HEK293 (cell line): Measurements from ENCODE around the gene CDK14.

Source experiments
- CTCF ChIA-PET: fragments of 350-600 bp; formaldehyde crosslinking; extraction: SDS; loops from one replicate; lab custom pipeline; 2021; ENCODE audit warnings: antibody characterized with exemption; lab: Yijun Ruan, JAX
- POLR2A ChIA-PET: fragments of 300-600 bp; formaldehyde crosslinking; extraction: SDS; loops from one replicate; lab custom pipeline; 2020; ENCODE audit warnings: antibody characterized with exemption, inconsistent platforms; lab: Yijun Ruan, JAX
- H3K27ac ChIP-seq: fragments of 200-500 bp; sonication (Bioruptor generic); 2 replicates; pipeline ENCODE4 v1.5.1; 2014; ENCODE audit warnings: low read depth, low read length, control low read depth, inconsistent platforms; ENCODE audit errors: extremely low read depth
- H3K36me3 ChIP-seq, 2 experiments: fragments of 200-500 bp in 1 of 2; sonication (Bioruptor generic) in 1 of 2; 1 replicate in 1 of 2; 2 replicates in 1 of 2; pipeline ENCODE4 v1.5.1; 2014 to 2017; ENCODE audit warnings: inconsistent platforms in 2 of 2, low read length in 2 of 2; ENCODE audit not compliant: control insufficient read depth in 2 of 2, insufficient read depth in 1 of 2
- H3K4me1 ChIP-seq: fragments of 200-500 bp; sonication (Bioruptor generic); 2 replicates; pipeline ENCODE4 v1.5.1; 2014; ENCODE audit warnings: mild to moderate bottlenecking, low read length, inconsistent platforms; ENCODE audit not compliant: control insufficient read depth, insufficient read depth
- H3K4me3 ChIP-seq: 2 replicates; pipeline ENCODE4 v1.5.1; 2011; ENCODE audit warnings: low read depth, mild to moderate bottlenecking, control low read depth, low read length, moderate library complexity
- H3K9me3 ChIP-seq: fragments of 200-500 bp; sonication (Bioruptor generic); 2 replicates; pipeline ENCODE4 v1.5.1; 2014; ENCODE audit warnings: low read depth, low read length, inconsistent platforms; ENCODE audit not compliant: control insufficient read depth, insufficient read depth
- BCL11B ChIP-seq: fragments of 450-650 bp; formaldehyde crosslinking; IDR thresholded peaks from 2 replicates; pipeline ENCODE4 v1.5.1; 2016; ENCODE audit warnings: low read depth, missing biosample characterization, missing genetic modification characterization
- MYNN ChIP-seq: fragments of 450-650 bp; formaldehyde crosslinking; IDR thresholded peaks from 2 replicates; pipeline ENCODE4 v1.5.1; 2016; ENCODE audit warnings: missing biosample characterization, missing genetic modification characterization, borderline replicate concordance
- PRDM10 ChIP-seq: fragments of 450-650 bp; formaldehyde crosslinking; IDR thresholded peaks from 2 replicates; pipeline ENCODE4 v1.5.1; 2016; ENCODE audit warnings: missing biosample characterization, missing genetic modification characterization
- PRDM6 ChIP-seq: fragments of 450-650 bp; formaldehyde crosslinking; IDR thresholded peaks from 2 replicates; pipeline ENCODE4 v1.5.1; 2017; ENCODE audit warnings: missing biosample characterization, missing genetic modification characterization
- REST ChIP-seq: fragments of 450-650 bp; formaldehyde crosslinking; IDR thresholded peaks from 2 replicates; pipeline ENCODE4 v1.5.1; 2016; ENCODE audit warnings: missing biosample characterization, missing genetic modification characterization
- YY2 ChIP-seq: fragments of 450-650 bp; formaldehyde crosslinking; IDR thresholded peaks from 2 replicates; pipeline ENCODE4 v1.5.1; 2016; ENCODE audit warnings: missing biosample characterization, missing genetic modification characterization
- ZFHX2 ChIP-seq: fragments of 450-650 bp; formaldehyde crosslinking; conservative IDR thresholded peaks from 2 replicates; pipeline ENCODE4 v1.5.1; 2016; ENCODE audit warnings: missing biosample characterization, missing genetic modification characterization
- ZNF112 ChIP-seq: fragments of 450-650 bp; formaldehyde crosslinking; IDR thresholded peaks from 2 replicates; pipeline ENCODE4 v1.5.0; 2017; ENCODE audit warnings: missing biosample characterization, missing genetic modification characterization
- ZNF138 ChIP-seq: fragments of 450-650 bp; formaldehyde crosslinking; IDR thresholded peaks from 2 replicates; pipeline ENCODE4 v1.5.1; 2016; ENCODE audit warnings: missing biosample characterization, missing genetic modification characterization, borderline replicate concordance
- ZNF214 ChIP-seq: fragments of 450-650 bp; formaldehyde crosslinking; IDR thresholded peaks from 2 replicates; pipeline ENCODE4 v1.5.1; 2017; ENCODE audit warnings: missing biosample characterization, mild to moderate bottlenecking, missing genetic modification characterization, borderline replicate concordance
- ZNF311 ChIP-seq: fragments of 450-650 bp; formaldehyde crosslinking; IDR thresholded peaks from 2 replicates; pipeline ENCODE4 v1.5.1; 2017; ENCODE audit warnings: missing biosample characterization, missing genetic modification characterization, borderline replicate concordance
- ZNF48 ChIP-seq: fragments of 450-650 bp; formaldehyde crosslinking; IDR thresholded peaks from 2 replicates; pipeline ENCODE4 v1.5.1; 2016; ENCODE audit warnings: missing biosample characterization, missing genetic modification characterization
- ZNF514 ChIP-seq: fragments of 450-650 bp; formaldehyde crosslinking; IDR thresholded peaks from 2 replicates; pipeline ENCODE4 v1.5.1; 2016; ENCODE audit warnings: missing biosample characterization, missing genetic modification characterization
- ZNF521 ChIP-seq: fragments of 450-650 bp; formaldehyde crosslinking; IDR thresholded peaks from 2 replicates; pipeline ENCODE4 v1.5.1; 2017; ENCODE audit warnings: missing biosample characterization, mild to moderate bottlenecking, missing genetic modification characterization
- ZNF677 ChIP-seq: fragments of 450-650 bp; IDR thresholded peaks from 2 replicates; pipeline ENCODE4 v1.5.0; 2018; ENCODE audit warnings: missing biosample characterization, mild to moderate bottlenecking, missing genetic modification characterization, moderate library complexity
- ZSCAN23 ChIP-seq: fragments of 450-650 bp; formaldehyde crosslinking; IDR thresholded peaks from 2 replicates; pipeline ENCODE4 v1.5.1; 2016; ENCODE audit warnings: missing biosample characterization, missing genetic modification characterization
- ZSCAN5A ChIP-seq: fragments of 450-650 bp; formaldehyde crosslinking; IDR thresholded peaks from 2 replicates; pipeline ENCODE4 v1.5.1; 2016; ENCODE audit warnings: missing biosample characterization, missing genetic modification characterization

The CDK14 gene

GRCh38 chr7:90688810-90689209 lies 92.7 kb downstream of the CDK14 start:
- Histone ChIP-seq H3K9me3 (no peaks in the 10 kb centered on the region), H3K4me1 (no peaks in the 10 kb centered on the region), H3K4me3 (no peak overlapping the region), H3K36me3 (no peaks in the 10 kb centered on the region), H3K27ac (no peak overlapping the region)
- ChIA-PET CTCF (no interaction called here), POLR2A (no interaction called here)
- TF ChIP-seq MYNN (tag by site-specific recombination), result no peak
- TF ChIP-seq YY2 (tag by site-specific recombination), result no peak
- no peak for TF ChIP-seq ZNF677 (tag by site-specific recombination)
- TF ChIP-seq ZNF514, result no peak
- TF ChIP-seq ZNF48 (tag by site-specific recombination), result no peak
- no peak for TF ChIP-seq ZSCAN5A (tag by site-specific recombination)
- no peak for TF ChIP-seq PRDM6 (tag by site-specific recombination)
- no peak for TF ChIP-seq ZSCAN23 (tag by site-specific recombination)
- TF ChIP-seq PRDM10 (tag by site-specific recombination), result no peak
- no peak for TF ChIP-seq ZNF138 (tag by site-specific recombination)
- no peak for TF ChIP-seq ZNF214 (tag by site-specific recombination)
- TF ChIP-seq ZNF112 (tag by site-specific recombination), result no peak
- no peak for TF ChIP-seq REST (tag by site-specific recombination)
- TF ChIP-seq ZFHX2 (tag by site-specific recombination), result no peak
- TF ChIP-seq ZNF521 (tag by site-specific recombination), result no peak
- TF ChIP-seq ZNF311, result no peak

GRCh38 chr7:90689260-90689659 lies 93.1 kb downstream of the CDK14 start:
- Histone ChIP-seq H3K36me3 (no peaks in the 10 kb centered on the region), H3K4me3 (no peak overlapping the region), H3K27ac (no peak overlapping the region), H3K4me1 (no peaks in the 10 kb centered on the region), H3K9me3 (no peaks in the 10 kb centered on the region)
- ChIA-PET CTCF (no interaction called here), POLR2A (no interaction called here)
- TF ChIP-seq ZNF311 (no peak), BCL11B (tag by site-specific recombination) (no peak)
